ENCODE measurements around the gene PRSS33.

The PRSS33 gene

GRCh38 chr16:2761886-2762583, 25.3 kb downstream of the PRSS33 start:
- DNase-seq, result no peak

- DNase-seq, result no peak
Observed at GRCh38 chr16:2761472-2761871, 25.9 kb downstream of the PRSS33 start.

- DNase-seq, result no peak
Observed at GRCh38 chr16:2757344-2757743, 30.0 kb downstream of the PRSS33 start.

- no peak for DNase-seq
Observed at GRCh38 chr16:2756288-2757015, 30.9 kb downstream of the PRSS33 start.

GRCh38 chr16:2755158-2755557, 32.2 kb downstream of the PRSS33 start:
- DNase-seq, result no peak

GRCh38 chr16:2753733-2754020, 33.7 kb downstream of the PRSS33 start:
- no peak for DNase-seq

- DNase-seq, result peak; percentile 63
Observed at GRCh38 chr16:2752850-2753732, 34.3 kb downstream of the PRSS33 start.

GRCh38 chr16:2752035-2752849, 35.1 kb downstream of the PRSS33 start, which contains the start of gene SRRM2:
Gene SRRM2 (plus strand): TSS chr16:2752638. CDS start chr16:2756365, 3,727 bp downstream.
- DNase-seq, result peak; percentile 89

- peak; percentile 51 for DNase-seq
Observed at GRCh38 chr16:2751577-2752034, 35.8 kb downstream of the PRSS33 start.

GRCh38 chr16:2749936-2750335, 37.4 kb downstream of the PRSS33 start:
- DNase-seq, result no peak

- no peak for DNase-seq
Observed at GRCh38 chr16:2749476-2749875, 37.9 kb downstream of the PRSS33 start.

GRCh38 chr16:2748757-2749455, 38.5 kb downstream of the PRSS33 start:
- no peak for DNase-seq

GRCh38 chr16:2745961-2746360, 41.4 kb downstream of the PRSS33 start:
- no peak for DNase-seq

- no peak for DNase-seq
Observed at GRCh38 chr16:2745116-2745890, 42.1 kb downstream of the PRSS33 start.

- DNase-seq, result no peak
Observed at GRCh38 chr16:2744711-2745110, 42.6 kb downstream of the PRSS33 start.

GRCh38 chr16:2743007-2743810, 44.2 kb downstream of the PRSS33 start:
- DNase-seq, result no peak

GRCh38 chr16:2742323-2743006, 44.9 kb downstream of the PRSS33 start:
- DNase-seq, result no peak

- no peak for DNase-seq
Observed at GRCh38 chr16:2741168-2741567, 46.2 kb downstream of the PRSS33 start.

GRCh38 chr16:2740476-2740875, 46.9 kb downstream of the PRSS33 start:
- no peak for DNase-seq
